ENCODE measurements around the gene CTR9. TPM values are rescaled to one million over a fixed set of nuclear protein-coding genes. Genes with fewer than 3 reads are reported as not detected.

Gene CTR9
- total RNA-seq, 2 donors from 2014 or later, result 42.9 to 45.7 TPM

- peaks cover 0 to 2% of the 10 kb centered on the region in 2 donors for H3K27me3 Mint-ChIP-seq
- no peaks in the 10 kb centered on the region for H3K9me3 Mint-ChIP-seq
- H3K4me1 Mint-ChIP-seq (ENCODE audit: low read depth in 2 of 2), result peaks cover 0 to 6% of the 10 kb centered on the region in 2 donors
- ATAC-seq, result no peak
- DNase-seq (ENCODE audit: low spot score), result no peak
- no peak overlapping the region for H3K4me3 Mint-ChIP-seq
- no peaks in the 10 kb centered on the region for H3K36me3 Mint-ChIP-seq
- H3K27ac Mint-ChIP-seq, result no peak overlapping the region
Measured at GRCh38 chr11:10828402-10828801, 77.4 kb downstream of the CTR9 start.

- Mint-ChIP-seq H3K27ac (no peak overlapping the region), H3K4me3 (no peak overlapping the region), H3K27me3 (peaks cover 0 to 2% of the 10 kb centered on the region in 2 donors), H3K9me3 (no peaks in the 10 kb centered on the region), H3K4me1 (ENCODE audit: low read depth in 2 of 2) (peaks cover 0 to 6% of the 10 kb centered on the region in 2 donors), H3K36me3 (no peaks in the 10 kb centered on the region)
- DNase-seq (ENCODE audit: low spot score) (no peak), ATAC-seq (no peak)
Measured at GRCh38 chr11:10829139-10829538, 78.1 kb downstream of the CTR9 start.

Other genes with a start within 250 kb of the CTR9 start
- 10 to 100 TPM in 1 of 2 donors, 1 to 10 TPM in 1; 9.5 to 12.7 TPM for gene RNF141, start 210.1 kb upstream of the CTR9 start, total RNA-seq
- gene LYVE1, start 182.6 kb upstream of the CTR9 start, total RNA-seq, result not detected
- not detected for gene IRAG1, start 57.5 kb upstream of the CTR9 start, total RNA-seq
- gene EIF4G2, start 57.7 kb downstream of the CTR9 start, total RNA-seq, result 1,000 to 10,000 TPM in 1 of 2 donors, 100 to 1,000 TPM in 1; 997 to 1,080 TPM
- 10 to 100 TPM; 34.5 to 37.1 TPM for gene ZBED5, start 106.8 kb downstream of the CTR9 start, total RNA-seq

Measured in natural killer cell treated with Interleukin-12 subunit alpha and Interleukin-12 subunit beta and Interleukin-15 and Interleukin-18, amount 100 ng/mL, for 72 hours (primary cell).